ENCODE data around the gene MN1.

The MN1 gene

DNA sequence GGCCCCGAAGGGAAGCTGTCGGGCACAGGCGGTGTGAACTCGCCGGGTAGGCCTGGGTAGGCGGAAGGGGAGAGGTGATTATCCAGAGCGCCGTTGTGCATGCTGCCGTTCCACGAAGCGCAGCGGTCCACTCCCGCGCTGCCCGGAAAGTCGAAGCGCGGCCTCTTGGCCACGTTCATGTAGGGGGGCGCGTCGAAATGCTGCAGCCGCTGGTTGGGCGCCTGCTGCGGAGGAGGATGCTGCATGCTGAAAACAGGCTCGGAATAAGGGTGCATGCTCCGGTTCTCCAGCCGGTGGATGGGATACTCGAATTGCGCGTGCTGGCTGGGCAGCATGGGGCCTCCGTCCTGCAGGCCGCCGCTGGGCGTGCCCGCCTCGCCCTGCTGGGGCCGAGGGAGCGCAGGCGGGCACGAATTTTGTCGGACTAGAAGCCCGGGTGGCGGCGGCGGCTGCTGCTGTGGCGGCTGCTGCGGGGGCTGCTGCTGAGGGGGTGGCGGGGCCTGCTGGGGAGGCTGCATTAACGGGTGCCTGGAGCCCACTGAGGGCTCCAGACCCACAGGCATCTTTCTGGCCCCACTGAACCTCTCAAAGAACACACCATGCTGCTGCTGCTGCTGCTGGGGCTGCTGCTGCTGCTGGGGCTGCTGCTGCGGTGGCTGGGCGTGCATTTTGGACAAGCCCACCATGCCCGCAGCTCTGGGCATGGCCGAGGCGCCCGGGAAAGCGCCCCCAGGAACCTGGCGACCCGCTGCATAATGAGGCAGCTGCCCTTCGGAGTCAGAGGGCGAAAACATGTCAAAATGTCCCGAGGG lies 2.3 kb downstream of the MN1 start:
- DNase-seq, result no peak

DNA sequence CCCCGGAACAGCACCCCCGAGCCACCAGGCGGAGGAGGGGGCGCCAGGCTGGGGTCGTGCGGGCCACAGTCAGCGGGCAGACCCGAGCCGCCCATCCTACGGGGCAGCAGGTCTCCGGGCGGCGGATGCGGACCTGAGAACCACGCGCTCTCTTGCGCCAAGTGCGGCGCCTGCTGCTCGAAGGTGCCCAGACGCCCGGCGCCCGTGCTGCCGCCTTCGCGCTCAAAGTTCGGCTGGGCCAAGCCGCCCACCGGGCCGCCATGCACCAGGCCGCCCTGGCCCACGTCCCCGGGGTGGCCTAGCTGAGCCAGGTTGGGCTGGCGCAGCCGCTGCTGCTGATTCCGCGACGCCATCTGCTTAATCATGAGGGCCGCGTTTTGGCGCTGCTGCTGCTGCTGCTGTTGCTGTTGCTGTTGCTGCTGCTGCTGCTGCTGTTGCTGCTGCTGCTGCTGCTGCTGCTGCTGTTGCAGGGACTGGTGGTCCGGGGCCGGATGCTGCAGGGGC lies 3.0 kb downstream of the MN1 start:
- DNase-seq, result no peak

DNA sequence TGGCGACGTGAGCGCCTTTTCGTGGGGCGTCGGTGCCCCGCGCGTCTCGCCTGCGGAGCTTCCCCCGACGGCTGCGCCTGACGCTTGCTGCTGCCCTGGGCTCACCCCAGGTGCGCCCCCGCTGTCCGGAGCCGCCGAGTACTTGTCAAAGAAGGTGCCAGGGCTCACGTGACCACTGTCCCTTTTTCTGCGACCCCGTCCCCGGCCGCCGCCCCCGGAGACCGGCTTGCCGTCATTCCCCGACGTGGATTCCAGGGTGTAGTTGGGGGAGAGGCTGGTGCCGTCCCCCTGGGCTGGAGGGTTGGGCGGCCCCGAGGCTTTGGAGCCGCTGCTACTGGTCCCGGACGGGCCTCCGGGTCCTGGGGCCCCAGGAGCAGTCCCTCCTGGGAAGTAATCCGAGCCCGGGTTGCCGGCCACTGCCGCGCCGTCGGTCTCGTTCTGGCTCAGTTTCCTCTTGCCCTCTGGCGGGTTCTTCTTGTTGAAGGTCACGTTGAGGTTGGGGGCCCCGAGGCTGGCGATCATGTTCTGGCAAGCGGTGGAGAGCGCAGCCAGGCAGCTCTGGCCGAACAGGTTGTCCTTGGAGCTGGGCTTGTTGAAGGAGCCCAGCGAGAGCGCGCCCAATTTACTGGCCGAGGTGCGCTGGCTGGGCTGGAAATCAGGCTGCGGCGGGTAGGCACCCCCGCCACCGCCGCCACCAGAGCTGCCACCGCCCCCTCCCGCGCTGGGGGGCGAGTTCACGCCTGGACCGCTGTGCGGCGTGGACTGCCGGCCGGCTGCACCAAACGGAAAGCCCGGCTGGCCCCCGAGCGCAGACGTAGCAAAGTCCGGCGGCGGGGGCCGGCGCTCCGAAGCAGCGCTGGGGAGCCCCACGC lies 3.8 kb downstream of the MN1 start:
- no peak for DNase-seq

DNA sequence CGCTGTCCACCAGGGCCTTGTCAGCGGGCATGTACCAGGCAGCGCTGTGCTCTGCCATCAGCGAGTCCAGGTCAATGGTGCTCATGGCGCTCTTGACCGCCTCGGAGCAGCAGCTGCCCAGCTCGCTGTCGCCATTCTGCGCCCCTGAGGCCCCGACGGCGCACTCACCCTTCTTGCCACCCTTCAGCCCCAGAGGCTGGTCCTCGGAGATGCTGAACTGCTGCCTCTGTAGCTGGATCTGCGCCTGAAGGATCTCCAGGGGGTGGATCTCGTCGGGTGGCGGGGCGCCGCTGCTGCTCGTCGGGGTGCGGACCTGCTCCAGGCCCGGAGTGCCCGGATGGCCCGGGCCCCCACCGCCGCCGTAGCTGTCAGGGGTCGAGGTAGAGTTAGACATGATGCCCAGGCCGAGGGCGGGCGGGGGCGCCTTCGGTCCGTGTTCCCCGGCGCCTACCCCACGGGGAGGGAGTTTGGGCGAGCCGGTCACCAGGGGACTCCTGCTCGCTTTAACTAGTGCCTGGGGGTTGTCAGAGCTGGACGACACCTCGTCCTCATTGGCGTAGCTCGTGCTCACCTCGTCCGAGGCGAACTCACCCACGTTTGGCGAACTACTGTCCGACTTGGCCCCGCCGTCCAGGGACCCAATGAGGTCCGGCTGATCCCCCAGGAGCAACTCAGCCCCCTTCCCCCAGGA lies 4.6 kb downstream of the MN1 start:
- DNase-seq, result no peak

DNA sequence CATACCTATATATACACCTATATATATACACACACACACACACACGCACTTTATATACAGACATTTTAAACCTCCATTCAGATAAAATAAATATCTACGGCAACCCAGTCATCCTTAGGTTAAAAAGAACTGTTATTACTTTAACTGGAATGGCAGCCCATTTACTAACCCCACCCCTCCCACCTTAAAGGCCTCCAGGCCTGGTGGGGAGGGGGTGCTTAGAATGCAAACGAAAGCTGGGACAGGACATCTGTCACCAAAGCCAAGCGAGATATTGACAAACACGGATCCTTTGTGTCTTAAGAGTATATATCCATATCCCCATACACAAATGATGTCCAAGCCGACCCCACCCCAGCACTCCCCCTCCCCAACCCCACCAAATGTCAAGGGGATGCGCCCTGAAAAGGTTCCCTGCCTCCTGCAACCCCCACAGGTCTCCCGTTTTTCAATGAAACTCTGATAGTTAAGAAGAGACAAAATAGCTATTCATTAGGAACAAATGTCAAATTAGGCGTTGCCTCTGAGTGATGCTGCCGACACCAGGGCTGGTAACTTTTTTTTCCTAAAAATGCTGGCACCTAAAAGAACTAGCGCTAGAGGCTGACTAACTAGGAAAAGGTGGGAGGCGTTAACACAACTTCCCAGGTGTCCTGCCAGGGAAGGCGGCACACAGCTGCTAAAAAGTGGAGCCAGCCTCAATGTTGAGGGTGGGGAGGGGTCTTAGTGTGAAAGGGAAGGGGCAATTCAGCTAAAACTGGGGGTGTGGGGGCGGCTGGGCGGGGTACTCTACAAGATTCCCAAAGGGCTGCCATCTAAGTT lies 5.6 kb downstream of the MN1 start:
- DNase-seq, result no peak

DNA sequence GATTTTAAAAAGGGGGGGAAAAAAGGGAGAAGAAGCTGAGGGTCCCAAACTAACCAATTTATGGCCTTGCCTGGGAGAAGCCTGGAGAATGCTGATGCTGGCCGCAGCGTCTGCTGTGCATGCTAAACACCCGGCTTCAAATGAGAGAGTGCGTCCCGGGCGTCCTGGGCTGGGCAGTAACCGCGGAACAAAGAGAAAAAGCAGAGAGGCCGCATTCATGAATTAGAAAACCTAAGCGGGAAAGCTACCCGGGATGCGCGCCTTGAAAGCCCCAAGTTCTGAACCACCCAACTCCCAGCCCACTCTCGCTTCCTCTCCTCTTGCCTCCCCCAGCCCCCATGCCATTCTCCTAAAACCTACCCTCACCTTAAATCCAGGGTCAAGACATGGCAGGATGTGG lies 6.5 kb downstream of the MN1 start:
- DNase-seq, result no peak

DNA sequence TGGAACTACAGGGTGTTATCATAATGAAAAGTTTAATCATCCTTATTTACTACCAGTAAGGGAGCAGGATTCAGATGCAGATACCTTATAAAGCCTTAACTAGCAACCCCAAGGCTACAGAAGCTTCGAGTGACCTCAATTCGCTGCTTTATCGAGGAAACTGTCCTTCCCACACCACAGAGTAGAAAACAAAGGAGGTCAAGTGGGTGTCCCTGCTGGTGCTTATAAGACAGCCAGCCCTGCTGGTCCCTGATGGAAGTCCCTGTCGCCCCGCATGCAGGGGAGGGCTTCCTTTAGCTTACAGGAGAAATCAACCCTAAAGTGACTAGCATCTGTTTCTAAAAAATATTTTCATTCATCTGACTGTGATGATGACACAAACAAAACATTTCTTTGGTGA lies 7.3 kb downstream of the MN1 start:
- DNase-seq, result no peak

DNA sequence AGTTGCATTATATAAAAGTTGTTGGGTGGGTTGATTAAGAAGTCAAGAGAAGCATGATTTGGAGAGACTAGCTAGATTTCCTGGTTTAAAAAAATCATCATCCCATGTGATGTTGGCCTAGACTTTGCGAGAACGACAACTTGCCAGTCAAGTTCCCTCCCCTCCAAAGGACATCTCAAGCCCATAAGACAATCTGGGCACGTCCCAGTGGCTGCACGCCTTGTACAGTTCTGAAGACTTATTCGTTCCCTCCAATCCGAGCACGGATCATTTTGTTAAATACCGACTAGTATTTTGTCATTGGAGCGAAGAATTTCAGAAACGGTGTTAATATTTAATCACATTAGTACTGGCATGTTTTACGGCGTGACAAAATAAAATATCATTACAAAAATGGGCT lies 8.0 kb downstream of the MN1 start:
- no peak for DNase-seq

DNA sequence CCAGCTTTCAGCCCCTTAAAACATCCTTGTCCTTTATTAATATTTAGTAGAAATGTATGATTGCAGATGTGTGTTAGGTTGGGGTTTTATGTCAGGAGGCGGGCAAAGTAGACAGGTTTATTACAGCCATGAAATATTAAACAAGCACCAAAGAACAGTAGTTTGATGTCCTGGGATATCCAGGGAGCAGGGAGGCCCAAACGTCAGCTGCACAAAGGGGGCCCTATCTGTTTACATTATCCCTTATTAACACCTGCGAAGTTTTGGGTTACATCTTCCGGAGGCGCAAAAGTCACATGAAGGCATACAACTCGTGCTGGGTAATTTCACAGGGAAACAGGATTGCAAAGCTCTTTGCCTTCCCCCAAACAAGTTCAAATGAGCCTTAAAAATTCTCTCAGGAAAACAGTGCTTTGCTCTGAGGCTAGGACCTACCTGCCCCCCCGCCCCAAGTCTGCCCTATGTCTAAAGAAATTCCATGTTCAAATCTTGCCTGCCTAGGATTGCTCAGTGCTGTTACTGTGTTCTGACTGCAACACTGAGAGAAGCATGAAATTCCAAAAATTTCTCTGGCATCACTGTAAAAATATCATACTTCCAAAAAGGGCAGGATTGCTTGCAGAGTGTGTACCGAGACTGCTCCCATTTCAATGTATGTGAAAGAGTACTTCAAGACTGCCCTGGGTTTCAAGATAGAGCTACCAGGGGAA lies 8.9 kb downstream of the MN1 start:
- no peak for DNase-seq

DNA sequence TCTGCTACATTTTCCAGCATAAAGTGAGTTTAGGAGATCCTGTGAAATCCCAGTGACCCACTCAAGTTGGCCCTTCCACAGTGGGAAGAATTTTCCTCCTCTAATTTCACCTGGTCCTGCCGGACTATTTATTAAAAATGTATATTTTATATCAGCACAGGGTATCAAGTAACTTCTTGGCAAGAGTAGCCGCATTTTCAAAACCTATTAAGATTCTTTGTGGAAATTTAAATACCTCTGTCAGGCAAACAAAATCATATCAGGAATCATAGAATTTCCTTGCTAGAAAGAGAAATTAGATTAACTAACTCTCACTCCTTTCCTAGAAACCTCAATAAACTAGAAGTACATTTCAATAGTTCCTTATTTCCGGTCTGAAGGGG lies 9.7 kb downstream of the MN1 start:
- DNase-seq, result no peak

DNA sequence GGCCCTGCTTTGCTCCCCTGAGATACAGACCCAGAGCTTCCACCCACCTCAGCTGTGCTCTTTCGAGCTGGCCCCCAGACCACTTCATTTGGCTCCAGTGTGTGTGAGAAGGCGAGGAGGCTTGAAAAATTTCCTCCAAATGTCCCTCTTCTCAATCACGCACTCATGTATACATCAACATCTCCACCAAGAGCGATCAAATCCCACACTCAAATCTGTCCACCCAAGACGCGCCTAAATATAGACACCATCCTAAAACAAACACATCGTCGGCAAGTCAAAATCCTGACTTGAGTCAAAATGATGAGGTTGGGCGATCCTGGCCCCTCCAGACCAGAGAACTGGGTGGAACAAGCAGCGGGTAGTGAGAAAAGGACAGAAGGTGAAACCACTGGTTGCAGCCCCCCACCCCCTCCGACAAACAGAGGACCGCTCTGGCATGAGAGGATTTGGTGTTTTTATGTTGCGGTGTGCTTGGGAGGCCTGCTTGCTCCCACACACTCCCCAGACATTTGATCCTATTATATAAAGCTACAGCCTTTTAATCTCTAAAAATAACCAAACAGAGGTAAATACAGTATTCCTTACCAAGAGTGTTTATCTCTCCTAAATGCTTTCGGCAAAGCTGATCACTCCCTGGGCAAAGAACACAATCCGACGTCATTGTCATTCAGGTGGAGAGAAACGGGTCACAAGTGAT lies 10.2 kb downstream of the MN1 start:
- no peak for DNase-seq

DNA sequence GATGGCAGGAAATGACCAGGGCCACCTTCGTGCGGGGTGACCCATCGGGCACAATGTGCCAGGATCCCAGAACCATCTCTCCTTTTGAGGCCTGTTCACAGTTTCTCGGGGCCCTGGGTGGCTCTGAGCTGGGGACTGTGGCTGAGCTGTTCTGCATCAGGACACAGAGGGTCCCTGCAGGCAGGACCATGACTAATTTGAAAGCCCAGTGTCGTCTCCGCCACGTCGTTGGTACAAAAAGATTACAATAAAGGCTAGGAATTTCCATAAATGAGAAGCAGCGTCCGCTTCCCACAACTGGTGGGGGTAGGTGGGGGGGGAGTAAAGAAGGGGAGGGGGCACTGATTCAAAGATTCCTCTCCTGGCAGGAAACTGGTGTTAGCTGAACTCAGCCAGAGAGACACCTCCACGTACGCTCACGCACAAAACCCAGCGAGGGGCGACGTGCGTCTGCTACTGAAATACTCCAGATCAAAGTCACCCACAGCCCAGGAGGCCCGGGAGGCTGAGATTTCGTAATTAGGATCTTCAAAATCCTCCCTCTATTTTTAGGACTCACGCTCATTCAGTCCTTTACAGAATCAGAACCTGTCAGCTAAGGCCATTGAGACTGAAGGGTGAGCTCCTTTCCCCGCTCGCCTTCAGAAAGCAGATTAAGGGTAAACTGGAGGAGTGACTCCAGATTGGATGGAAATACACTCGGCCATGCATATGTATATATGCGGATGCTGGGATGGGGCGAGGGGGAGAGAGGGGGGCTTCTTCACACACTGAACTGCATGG lies 11.0 kb downstream of the MN1 start:
- DNase-seq, result no peak

DNA sequence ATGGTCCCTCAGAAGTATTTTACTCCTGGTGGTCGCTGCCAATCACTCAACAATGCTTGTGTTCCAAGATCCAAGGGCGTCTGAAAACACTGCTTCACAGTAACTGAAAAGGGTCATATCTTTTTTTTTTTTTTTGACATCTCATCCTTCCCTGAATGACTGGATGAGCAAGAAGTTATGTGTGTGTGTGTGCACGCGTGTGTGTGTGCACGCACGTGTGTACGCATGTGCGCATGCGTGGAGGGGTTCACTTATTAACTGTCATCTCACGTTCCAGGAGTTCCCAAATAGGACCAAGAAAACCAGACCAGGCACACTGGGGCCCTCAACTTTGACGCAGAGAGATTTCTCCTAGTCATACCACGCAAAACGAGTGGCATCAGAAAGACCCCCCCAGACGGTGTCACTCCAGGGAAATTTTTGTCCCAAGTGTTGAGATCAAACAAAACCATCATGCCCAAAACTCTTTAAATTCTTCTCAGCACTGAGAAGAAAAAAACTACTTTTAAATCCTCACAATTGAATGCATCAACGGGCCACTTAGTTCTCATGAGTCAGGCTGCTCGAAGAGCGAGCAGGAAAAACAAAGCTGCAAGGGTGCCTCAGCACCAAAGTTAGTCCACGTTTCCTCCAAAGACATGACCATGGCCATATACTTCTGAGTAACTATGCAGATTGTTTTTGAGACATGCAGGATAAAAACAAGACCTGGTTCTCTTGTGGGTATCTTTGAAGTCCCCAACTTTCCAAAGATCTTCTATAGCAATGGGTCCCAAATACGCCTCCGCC lies 12.9 kb downstream of the MN1 start:
- DNase-seq, result no peak

DNA sequence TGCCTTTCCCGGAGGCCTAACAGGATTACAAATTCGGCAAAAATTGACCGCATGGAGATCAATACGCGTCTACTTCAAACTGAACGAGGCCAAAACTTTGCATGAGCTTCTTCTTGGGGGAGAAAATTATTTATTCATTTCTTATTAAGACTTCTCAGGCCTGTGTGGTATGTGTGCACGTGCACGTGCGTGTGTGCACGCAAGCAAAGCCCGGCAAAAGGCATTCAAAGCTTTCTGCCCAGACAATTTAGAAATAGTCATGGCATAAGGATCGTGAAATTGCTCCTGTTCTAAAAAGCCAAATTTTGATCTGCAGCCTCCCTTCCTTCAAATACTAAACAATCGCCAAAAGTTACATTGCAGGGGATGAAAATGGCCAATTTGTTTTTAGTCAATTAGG lies 14.6 kb downstream of the MN1 start:
- DNase-seq, result no peak

DNA sequence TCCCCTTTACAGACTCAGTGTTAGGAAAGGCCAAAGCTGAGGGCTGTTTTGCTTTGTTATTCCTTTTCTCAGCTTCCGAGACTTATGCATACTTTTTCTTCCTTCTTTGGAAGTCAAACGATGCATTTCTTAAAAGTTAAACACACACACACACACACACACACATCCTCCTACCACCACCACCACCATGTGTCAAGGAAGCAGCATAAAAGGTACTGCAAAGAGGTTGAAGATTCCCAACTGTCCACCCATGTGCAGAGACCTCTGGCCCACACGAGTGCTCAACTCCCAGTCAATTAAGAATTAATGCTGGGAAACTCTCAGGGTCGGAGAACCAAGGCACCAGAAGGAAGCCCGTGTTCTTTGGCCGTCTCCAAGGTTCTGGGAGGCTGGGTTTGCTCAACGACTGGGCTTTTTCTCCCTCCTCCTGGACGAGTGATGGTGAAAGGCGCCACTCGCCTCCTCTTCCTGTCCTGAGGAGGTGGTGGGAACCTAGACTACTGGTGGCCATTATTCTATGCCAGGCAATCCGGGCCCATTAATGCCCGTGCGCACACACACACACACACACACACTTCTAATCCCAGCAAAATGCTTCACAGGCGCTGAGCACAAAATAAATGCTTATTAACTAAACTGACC lies 15.1 kb downstream of the MN1 start:
- DNase-seq, result no peak

DNA sequence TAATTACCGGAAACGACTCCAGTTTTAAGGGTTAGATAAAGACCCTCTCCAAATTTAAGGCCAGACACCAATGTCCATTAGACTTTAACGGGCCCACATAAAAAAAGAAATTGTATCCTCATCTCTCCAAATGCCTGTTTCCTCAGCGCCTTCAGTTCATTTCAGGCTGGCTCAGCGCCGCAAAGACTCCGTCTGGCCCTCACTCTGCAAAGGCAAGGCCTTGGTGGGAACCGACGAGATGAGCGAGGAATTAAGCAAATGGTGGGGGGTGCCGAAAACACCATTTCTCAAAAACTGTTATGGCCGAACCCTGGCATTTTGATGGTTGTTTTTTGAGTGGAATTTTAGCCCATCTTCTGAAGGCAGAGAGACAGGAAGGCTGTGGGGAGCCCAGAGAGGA lies 15.7 kb downstream of the MN1 start:
- DNase-seq, result no peak

DNA sequence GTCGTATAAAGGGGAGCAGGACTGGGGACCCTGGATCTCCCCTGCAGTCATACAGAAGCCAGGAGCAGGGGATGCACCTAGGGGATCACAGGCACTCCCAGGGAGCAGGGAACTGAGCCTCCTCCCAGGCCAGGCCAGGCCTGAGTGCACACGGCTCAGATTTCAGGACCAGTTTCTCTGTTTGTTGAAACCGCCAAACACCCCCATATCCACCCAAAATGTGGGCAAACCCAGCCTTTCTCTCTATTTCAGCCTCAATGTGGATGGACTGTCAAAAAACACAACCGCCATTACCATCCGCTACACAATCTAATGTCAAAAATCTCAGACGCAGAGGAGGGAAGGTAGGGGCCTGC lies 17.5 kb downstream of the MN1 start:
- no peak for DNase-seq

DNA sequence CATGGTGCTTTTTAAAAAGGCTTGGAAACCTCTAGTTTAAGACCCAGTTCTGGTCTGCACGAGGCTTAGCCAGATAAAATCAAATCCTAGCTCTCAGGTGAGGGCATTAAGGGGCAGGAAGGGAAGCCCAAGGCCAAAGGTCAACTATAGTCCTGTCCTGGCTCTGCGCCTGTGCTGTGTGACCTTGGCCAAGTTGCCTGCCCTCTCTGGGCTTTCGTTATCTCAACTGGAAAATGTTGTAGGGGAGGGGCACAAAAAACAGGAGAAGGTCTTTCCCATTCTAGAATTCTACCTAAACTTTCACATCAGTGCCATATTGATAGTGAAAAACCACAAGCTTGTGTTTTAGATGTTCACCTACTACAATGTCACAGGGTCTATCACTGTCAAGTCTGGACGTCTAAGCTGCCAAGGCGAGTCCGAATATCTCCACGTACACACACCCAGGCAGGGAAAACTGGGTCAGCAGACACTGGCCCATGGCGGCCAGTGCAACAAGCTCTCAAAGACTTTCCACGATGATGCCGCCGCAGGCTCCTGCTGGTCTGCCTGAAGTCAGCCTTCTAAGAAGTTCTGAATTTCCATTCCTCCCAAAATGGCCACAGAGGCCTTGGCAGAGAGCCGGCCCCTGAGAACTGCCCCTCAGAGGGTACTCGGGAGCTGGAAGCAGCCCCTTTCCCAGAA lies 18.0 kb downstream of the MN1 start:
- no peak for DNase-seq

DNA sequence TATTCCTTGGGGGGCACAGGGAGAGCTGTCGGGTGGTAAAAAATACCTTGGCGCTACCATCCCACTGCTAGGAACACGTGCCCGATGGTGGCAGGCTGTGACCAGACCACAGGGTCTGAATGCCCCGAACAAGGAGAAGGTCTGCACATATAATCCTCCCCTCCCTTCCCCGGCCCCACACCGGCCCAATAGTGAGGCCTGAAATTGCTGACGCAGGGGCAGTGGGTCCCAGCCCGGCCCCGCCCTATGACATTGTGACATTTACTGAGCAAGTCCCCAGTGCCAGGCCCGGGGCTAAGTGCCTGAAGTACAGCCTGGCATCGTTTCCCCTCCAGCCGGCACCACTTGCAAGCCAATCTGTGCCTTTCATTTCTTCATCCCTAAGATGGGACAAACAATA lies 19.5 kb downstream of the MN1 start:
- DNase-seq, result no peak

Measured in activated CD4-positive, alpha-beta T cell treated with anti-CD3 and anti-CD28 coated beads for 1 hour (primary cell).